HepG2 (cell line): ENCODE results near the gene SIT1. TPM values are rescaled to one million over a fixed set of nuclear protein-coding genes. Genes with fewer than 3 reads are reported as not detected.

ENCODE experiments used
- KLF15 ChIP-seq: sonication (generic); formaldehyde crosslinking; IDR thresholded peaks from 2 replicates; pipeline ENCODE4 v1.8.1; 2023; ENCODE audit warnings: borderline replicate concordance, mild to moderate bottlenecking, inconsistent platforms, missing genetic modification reagents, mixed read lengths
- MEF2D ChIP-seq: sonication (generic); formaldehyde crosslinking; IDR thresholded peaks from 2 replicates; pipeline ENCODE4 v1.5.1; 2020; ENCODE audit warnings: mild to moderate bottlenecking, missing genetic modification reagents
- ZNF614 ChIP-seq: IDR thresholded peaks from 2 replicates; pipeline ENCODE4 v1.6.1; 2018; ENCODE audit warnings: missing biosample characterization, missing genetic modification reagents, inconsistent platforms, borderline replicate concordance
- polyA plus RNA-seq, 8 experiments: library from polyadenylated mRNA; depleted of rRNA in 3 of 8; stranded (reverse) in 7 of 8; unstranded in 1 of 8; fragments of >200 nt; fragmentation: Illumina TruSeq in 4 of 8; extraction: Trizol in 4 of 8; gene quantifications; 2 replicates each; pipeline versions ENCODE4 v1.2.1 to v1.2.3, GENCODE V29; 2011 to 2016; ENCODE audit warnings: low read depth in 4 of 8, missing spikeins in 1 of 8, mixed read lengths in 1 of 8; ENCODE audit not compliant: insufficient read depth in 1 of 8
- total RNA-seq, 5 experiments: library from RNA; depleted of rRNA; stranded (reverse); fragments of >200 nt; fragmentation: Illumina TruSeq; extraction: Trizol; gene quantifications; 2 replicates each; pipeline ENCODE4 v1.2.3, GENCODE V29; 2016; ENCODE audit warnings: low read depth in 1 of 5
- TF ChIP-seq, protein P1 (sequence below): sonication (generic); formaldehyde crosslinking; IDR thresholded peaks from 2 replicates; pipeline ENCODE4 v1.4.0; 2020; ENCODE audit warnings: missing genetic modification reagents, borderline replicate concordance
- TF ChIP-seq, protein P2 (sequence below), 2 experiments: fragments of 450-650 bp in 1 of 2; sonication (generic) in 1 of 2; formaldehyde crosslinking in 1 of 2; IDR thresholded peaks; 2 replicates each; pipeline versions ENCODE4 v1.6.1 to v1.8.0; 2016 to 2022; ENCODE audit warnings: antibody characterized with exemption in 1 of 2, mild to moderate bottlenecking in 1 of 2, missing genetic modification reagents in 1 of 2
- TF ChIP-seq, protein P3 (sequence below): sonication (generic); formaldehyde crosslinking; IDR thresholded peaks from 2 replicates; pipeline ENCODE4 v1.8.0; 2022; ENCODE audit warnings: mild to moderate bottlenecking, missing genetic modification reagents; ENCODE audit not compliant: insufficient replicate concordance

The SIT1 gene
- total and polyA plus RNA-seq, 2 of the 13 experiments (the other 11 are each of a cell fraction or from before 2014, with no cell fraction given): 0.09 to 6.7 TPM

DNA sequence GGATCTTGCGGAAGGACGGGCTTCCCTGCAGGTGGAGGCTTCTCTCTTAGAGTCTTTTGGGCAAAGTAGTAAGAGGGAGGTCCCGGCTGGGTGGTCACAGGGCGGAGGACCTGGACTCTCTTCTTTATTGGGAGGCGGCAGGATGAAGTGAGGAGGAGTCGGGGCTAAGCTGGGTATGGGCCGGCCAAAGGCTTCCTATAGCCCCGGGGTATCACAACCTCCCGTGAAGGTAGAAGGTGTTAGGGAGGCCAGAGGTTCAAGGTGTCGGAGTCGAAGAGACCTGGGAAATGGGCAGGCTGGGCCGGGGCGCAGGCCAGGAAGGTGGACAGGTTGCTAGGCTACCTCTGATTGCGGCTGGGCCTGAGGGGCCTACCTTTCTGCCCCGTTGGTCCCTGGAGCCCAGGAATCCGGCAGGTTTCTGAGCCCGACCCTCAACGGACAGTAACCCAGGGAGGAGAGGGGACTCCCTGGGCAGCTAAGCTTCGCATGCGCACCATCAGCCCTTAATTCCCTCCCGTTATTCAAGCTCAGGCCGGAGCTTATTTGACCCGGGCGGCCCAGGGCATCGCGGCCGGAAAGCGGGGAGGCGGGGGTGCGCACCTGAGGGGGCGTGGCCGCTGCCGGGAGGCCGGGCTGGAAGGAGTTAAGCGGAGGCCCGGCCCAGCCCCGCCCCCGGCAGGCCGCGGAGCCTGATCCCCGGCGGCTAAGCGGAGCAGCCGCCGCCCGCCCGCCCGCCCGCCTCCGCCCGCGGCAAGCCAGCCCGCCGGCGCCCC lies 46.0 kb downstream of the SIT1 start, which contains the start of gene TESK1 (continued):
- TF ChIP-seq, protein P1, sequence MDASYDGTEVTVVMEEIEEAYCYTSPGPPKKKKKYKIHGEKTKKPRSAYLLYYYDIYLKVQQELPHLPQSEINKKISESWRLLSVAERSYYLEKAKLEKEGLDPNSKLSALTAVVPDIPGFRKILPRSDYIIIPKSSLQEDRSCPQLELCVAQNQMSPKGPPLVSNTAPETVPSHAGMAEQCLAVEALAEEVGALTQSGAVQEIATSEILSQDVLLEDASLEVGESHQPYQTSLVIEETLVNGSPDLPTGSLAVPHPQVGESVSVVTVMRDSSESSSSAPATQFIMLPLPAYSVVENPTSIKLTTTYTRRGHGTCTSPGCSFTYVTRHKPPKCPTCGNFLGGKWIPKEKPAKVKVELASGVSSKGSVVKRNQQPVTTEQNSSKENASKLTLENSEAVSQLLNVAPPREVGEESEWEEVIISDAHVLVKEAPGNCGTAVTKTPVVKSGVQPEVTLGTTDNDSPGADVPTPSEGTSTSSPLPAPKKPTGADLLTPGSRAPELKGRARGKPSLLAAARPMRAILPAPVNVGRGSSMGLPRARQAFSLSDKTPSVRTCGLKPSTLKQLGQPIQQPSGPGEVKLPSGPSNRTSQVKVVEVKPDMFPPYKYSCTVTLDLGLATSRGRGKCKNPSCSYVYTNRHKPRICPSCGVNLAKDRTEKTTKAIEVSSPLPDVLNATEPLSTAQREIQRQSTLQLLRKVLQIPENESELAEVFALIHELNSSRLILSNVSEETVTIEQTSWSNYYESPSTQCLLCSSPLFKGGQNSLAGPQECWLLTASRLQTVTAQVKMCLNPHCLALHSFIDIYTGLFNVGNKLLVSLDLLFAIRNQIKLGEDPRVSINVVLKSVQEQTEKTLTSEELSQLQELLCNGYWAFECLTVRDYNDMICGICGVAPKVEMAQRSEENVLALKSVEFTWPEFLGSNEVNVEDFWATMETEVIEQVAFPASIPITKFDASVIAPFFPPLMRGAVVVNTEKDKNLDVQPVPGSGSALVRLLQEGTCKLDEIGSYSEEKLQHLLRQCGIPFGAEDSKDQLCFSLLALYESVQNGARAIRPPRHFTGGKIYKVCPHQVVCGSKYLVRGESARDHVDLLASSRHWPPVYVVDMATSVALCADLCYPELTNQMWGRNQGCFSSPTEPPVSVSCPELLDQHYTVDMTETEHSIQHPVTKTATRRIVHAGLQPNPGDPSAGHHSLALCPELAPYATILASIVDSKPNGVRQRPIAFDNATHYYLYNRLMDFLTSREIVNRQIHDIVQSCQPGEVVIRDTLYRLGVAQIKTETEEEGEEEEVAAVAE (CRISPR knock-in tag): no peak
- TF ChIP-seq MEF2D (CRISPR knock-in tag): 0 out of 2 replicates have a peak, but pooled peaks have one; percentile 70
- TF ChIP-seq, protein P2, sequence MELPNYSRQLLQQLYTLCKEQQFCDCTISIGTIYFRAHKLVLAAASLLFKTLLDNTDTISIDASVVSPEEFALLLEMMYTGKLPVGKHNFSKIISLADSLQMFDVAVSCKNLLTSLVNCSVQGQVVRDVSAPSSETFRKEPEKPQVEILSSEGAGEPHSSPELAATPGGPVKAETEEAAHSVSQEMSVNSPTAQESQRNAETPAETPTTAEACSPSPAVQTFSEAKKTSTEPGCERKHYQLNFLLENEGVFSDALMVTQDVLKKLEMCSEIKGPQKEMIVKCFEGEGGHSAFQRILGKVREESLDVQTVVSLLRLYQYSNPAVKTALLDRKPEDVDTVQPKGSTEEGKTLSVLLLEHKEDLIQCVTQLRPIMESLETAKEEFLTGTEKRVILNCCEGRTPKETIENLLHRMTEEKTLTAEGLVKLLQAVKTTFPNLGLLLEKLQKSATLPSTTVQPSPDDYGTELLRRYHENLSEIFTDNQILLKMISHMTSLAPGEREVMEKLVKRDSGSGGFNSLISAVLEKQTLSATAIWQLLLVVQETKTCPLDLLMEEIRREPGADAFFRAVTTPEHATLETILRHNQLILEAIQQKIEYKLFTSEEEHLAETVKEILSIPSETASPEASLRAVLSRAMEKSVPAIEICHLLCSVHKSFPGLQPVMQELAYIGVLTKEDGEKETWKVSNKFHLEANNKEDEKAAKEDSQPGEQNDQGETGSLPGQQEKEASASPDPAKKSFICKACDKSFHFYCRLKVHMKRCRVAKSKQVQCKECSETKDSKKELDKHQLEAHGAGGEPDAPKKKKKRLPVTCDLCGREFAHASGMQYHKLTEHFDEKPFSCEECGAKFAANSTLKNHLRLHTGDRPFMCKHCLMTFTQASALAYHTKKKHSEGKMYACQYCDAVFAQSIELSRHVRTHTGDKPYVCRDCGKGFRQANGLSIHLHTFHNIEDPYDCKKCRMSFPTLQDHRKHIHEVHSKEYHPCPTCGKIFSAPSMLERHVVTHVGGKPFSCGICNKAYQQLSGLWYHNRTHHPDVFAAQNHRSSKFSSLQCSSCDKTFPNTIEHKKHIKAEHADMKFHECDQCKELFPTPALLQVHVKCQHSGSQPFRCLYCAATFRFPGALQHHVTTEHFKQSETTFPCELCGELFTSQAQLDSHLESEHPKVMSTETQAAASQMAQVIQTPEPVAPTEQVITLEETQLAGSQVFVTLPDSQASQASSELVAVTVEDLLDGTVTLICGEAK (IDR thresholded peaks at IDR 0.05): no peak
- TF ChIP-seq, protein P2 (CRISPR knock-in tag; IDR thresholded peaks at IDR 0.05): no peak
- no peak for TF ChIP-seq ZNF614 (CRISPR knock-in tag)
- TF ChIP-seq KLF15 (CRISPR knock-in tag): no peak
- TF ChIP-seq, protein P3, sequence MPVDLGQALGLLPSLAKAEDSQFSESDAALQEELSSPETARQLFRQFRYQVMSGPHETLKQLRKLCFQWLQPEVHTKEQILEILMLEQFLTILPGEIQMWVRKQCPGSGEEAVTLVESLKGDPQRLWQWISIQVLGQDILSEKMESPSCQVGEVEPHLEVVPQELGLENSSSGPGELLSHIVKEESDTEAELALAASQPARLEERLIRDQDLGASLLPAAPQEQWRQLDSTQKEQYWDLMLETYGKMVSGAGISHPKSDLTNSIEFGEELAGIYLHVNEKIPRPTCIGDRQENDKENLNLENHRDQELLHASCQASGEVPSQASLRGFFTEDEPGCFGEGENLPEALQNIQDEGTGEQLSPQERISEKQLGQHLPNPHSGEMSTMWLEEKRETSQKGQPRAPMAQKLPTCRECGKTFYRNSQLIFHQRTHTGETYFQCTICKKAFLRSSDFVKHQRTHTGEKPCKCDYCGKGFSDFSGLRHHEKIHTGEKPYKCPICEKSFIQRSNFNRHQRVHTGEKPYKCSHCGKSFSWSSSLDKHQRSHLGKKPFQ (CRISPR knock-in tag): no peak
